ENCODE data around the gene PLEKHF1. TPM values are rescaled to one million over a fixed set of nuclear protein-coding genes. Genes with fewer than 3 reads are reported as not detected.

PLEKHF1 gene
- total RNA-seq, 2 donors from 2014 or later: 2.6 to 2.8 TPM

GRCh38 chr19:29697523-29698261 lies 32.4 kb downstream of the PLEKHF1 start:
- TF ChIP-seq, protein P1, sequence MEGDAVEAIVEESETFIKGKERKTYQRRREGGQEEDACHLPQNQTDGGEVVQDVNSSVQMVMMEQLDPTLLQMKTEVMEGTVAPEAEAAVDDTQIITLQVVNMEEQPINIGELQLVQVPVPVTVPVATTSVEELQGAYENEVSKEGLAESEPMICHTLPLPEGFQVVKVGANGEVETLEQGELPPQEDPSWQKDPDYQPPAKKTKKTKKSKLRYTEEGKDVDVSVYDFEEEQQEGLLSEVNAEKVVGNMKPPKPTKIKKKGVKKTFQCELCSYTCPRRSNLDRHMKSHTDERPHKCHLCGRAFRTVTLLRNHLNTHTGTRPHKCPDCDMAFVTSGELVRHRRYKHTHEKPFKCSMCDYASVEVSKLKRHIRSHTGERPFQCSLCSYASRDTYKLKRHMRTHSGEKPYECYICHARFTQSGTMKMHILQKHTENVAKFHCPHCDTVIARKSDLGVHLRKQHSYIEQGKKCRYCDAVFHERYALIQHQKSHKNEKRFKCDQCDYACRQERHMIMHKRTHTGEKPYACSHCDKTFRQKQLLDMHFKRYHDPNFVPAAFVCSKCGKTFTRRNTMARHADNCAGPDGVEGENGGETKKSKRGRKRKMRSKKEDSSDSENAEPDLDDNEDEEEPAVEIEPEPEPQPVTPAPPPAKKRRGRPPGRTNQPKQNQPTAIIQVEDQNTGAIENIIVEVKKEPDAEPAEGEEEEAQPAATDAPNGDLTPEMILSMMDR (conservative IDR thresholded peaks at IDR 0.05): no peak
- no peak overlapping the region for H3K27ac ChIP-seq (ENCODE audit: low read depth, low read length)
- peaks cover 3% of the 10 kb centered on the region for H3K36me3 ChIP-seq (ENCODE audit: control insufficient read depth, insufficient read depth, low read length)
- H3K27me3 ChIP-seq (ENCODE audit: control insufficient read depth, insufficient read depth, low read length, poor library complexity, severe bottlenecking): no peaks in the 10 kb centered on the region
- DNase-seq: no peak
- no peak overlapping the region for H3K4me3 ChIP-seq (ENCODE audit: low read length)
- no peaks in the 10 kb centered on the region for H3K9me3 ChIP-seq (ENCODE audit: control insufficient read depth, low read length)
- 90 to 98% methylated on average over 5 to 10 of the region's 10 CpGs for WGBS, 2 experiments (ENCODE audit: insufficient coverage in 1 of 2, insufficient read length in 1 of 2)
- no peaks in the 10 kb centered on the region for H3K27me3 Mint-ChIP-seq (ENCODE audit: insufficient read depth)
- no peaks in the 10 kb centered on the region for H3K9me3 Mint-ChIP-seq
- peaks cover 3% of the 10 kb centered on the region for H3K36me3 Mint-ChIP-seq (ENCODE audit: low read depth)
- no peaks in the 10 kb centered on the region for H3K4me1 Mint-ChIP-seq
- H3K9ac ChIP-seq (ENCODE audit: extremely low read depth, low read length, poor library complexity, severe bottlenecking): no peak overlapping the region
- H3K4me3 Mint-ChIP-seq: no peak overlapping the region
- H3K4me1 ChIP-seq (ENCODE audit: control insufficient read depth, insufficient read depth, low read length): no peaks in the 10 kb centered on the region
- H3K27ac Mint-ChIP-seq: no peak overlapping the region

GRCh38 chr19:29699861-29700260 lies 34.6 kb downstream of the PLEKHF1 start:
- DNase-seq: no peak
- Histone ChIP-seq H3K9me3 (ENCODE audit: control insufficient read depth, low read length) (no peaks in the 10 kb centered on the region), H3K4me1 (ENCODE audit: control insufficient read depth, insufficient read depth, low read length) (no peaks in the 10 kb centered on the region), H3K36me3 (ENCODE audit: control insufficient read depth, insufficient read depth, low read length) (peaks cover 3% of the 10 kb centered on the region), H3K27ac (ENCODE audit: low read depth, low read length) (no peak overlapping the region), H3K4me3 (ENCODE audit: low read length) (no peak overlapping the region), H3K9ac (ENCODE audit: extremely low read depth, low read length, poor library complexity, severe bottlenecking) (no peak overlapping the region), H3K27me3 (ENCODE audit: control insufficient read depth, insufficient read depth, low read length, poor library complexity, severe bottlenecking) (no peaks in the 10 kb centered on the region)
- no peak overlapping the region for H3K27ac Mint-ChIP-seq
- WGBS, 2 experiments (ENCODE audit: insufficient coverage in 1 of 2, insufficient read length in 1 of 2): 82 to 85% methylated on average over 5 of the region's 5 CpGs
- H3K27me3 Mint-ChIP-seq (ENCODE audit: insufficient read depth): no peaks in the 10 kb centered on the region
- no peak overlapping the region for H3K4me3 Mint-ChIP-seq
- peaks cover 9% of the 10 kb centered on the region for H3K36me3 Mint-ChIP-seq (ENCODE audit: low read depth)
- TF ChIP-seq, protein P1 (conservative IDR thresholded peaks at IDR 0.05): no peak
- no peaks in the 10 kb centered on the region for H3K4me1 Mint-ChIP-seq
- H3K9me3 Mint-ChIP-seq: no peaks in the 10 kb centered on the region

- H3K9me3 ChIP-seq (ENCODE audit: control insufficient read depth, low read length): no peaks in the 10 kb centered on the region
- H3K27me3 ChIP-seq (ENCODE audit: control insufficient read depth, insufficient read depth, low read length, poor library complexity, severe bottlenecking): no peaks in the 10 kb centered on the region
- H3K36me3 ChIP-seq (ENCODE audit: control insufficient read depth, insufficient read depth, low read length): peaks cover 3% of the 10 kb centered on the region
- DNase-seq: no peak
- TF ChIP-seq, protein P1 (conservative IDR thresholded peaks at IDR 0.05): no peak
- WGBS, 2 experiments (ENCODE audit: insufficient coverage in 1 of 2, insufficient read length in 1 of 2): 90 to 94% methylated on average over 4 to 6 of the region's 6 CpGs
- no peak overlapping the region for H3K27ac ChIP-seq (ENCODE audit: low read depth, low read length)
- Mint-ChIP-seq H3K27ac (no peak overlapping the region), H3K4me1 (no peaks in the 10 kb centered on the region), H3K9me3 (no peaks in the 10 kb centered on the region), H3K4me3 (no peak overlapping the region), H3K27me3 (ENCODE audit: insufficient read depth) (no peaks in the 10 kb centered on the region), H3K36me3 (ENCODE audit: low read depth) (peaks cover 11% of the 10 kb centered on the region)
- H3K4me1 ChIP-seq (ENCODE audit: control insufficient read depth, insufficient read depth, low read length): no peaks in the 10 kb centered on the region
- H3K4me3 ChIP-seq (ENCODE audit: low read length): no peak overlapping the region
- H3K9ac ChIP-seq (ENCODE audit: extremely low read depth, low read length, poor library complexity, severe bottlenecking): no peak overlapping the region
These were observed 35.2 kb downstream of the PLEKHF1 start for GRCh38 chr19:29700498-29700897.

Data from endodermal cell (in vitro differentiated cells).